Measurements from ENCODE around the gene PHF2.

PHF2 gene

DNA sequence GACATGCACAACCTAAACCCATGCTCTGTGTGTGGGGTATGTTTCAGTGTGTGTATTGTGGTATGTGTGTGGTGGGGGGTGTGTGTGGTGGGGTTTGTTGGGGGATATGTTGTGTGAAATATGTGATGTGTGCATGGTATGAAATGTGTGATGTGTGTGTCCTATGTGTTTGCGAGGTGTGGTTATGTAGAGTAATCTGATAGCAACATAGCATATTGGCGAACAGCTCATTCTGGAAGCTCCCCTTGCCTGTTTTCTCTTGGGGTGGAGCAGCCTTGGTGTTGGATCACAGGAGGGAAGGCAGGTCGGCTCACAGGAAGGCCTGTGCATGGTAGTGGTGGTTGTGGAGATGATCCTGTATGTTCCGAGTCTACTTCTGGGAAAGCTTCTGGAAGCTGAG lies 35.4 kb upstream of the PHF2 start:
- H3K4me3 ChIP-seq (ENCODE audit: low read length) = no peak overlapping the region
- TF ChIP-seq, protein P1, sequence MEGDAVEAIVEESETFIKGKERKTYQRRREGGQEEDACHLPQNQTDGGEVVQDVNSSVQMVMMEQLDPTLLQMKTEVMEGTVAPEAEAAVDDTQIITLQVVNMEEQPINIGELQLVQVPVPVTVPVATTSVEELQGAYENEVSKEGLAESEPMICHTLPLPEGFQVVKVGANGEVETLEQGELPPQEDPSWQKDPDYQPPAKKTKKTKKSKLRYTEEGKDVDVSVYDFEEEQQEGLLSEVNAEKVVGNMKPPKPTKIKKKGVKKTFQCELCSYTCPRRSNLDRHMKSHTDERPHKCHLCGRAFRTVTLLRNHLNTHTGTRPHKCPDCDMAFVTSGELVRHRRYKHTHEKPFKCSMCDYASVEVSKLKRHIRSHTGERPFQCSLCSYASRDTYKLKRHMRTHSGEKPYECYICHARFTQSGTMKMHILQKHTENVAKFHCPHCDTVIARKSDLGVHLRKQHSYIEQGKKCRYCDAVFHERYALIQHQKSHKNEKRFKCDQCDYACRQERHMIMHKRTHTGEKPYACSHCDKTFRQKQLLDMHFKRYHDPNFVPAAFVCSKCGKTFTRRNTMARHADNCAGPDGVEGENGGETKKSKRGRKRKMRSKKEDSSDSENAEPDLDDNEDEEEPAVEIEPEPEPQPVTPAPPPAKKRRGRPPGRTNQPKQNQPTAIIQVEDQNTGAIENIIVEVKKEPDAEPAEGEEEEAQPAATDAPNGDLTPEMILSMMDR (conservative IDR thresholded peaks at IDR 0.05; ENCODE audit: low read length) = no peak
- DNase-seq (ENCODE audit: low read depth) = no peak

DNA sequence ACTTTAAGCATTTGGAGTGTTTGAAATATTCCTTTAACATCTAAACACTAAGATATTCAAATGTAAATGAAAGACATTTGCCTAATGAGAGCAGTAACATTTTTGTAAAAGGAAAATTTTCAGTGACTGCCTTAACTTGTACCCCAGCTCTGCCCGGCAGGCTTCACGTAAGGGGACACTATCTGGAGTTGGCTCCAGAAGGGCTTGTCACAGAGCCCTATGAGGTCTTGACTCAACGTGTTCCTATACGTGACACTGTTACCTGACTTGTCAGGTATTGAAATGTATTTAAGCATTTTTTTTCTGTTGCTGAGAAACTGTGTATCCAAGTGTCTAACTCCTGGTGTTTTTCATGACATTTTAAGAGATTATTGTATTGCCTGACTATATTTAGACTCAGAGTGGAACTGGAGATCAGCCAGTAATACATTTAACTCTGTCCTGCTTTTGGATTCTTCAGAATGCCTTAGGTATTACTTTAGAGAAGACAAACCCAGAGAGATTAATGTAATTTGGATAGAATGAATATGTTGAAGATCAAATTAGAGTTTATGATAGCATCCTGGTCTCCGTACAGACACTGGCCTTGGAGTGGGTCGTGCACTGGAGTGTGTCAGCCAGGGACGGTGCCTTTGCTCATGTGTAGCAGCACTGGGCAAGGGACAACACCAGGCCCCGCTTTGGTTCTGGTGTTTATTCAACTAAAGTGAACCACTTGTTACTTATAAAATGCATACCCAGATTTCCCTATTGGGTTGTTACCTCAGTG lies 34.6 kb upstream of the PHF2 start:
- TF ChIP-seq, protein P1 (conservative IDR thresholded peaks at IDR 0.05; ENCODE audit: low read length) = no peak
- no peak for DNase-seq (ENCODE audit: low read depth)
- no peak overlapping the region for H3K4me3 ChIP-seq (ENCODE audit: low read length)

DNA sequence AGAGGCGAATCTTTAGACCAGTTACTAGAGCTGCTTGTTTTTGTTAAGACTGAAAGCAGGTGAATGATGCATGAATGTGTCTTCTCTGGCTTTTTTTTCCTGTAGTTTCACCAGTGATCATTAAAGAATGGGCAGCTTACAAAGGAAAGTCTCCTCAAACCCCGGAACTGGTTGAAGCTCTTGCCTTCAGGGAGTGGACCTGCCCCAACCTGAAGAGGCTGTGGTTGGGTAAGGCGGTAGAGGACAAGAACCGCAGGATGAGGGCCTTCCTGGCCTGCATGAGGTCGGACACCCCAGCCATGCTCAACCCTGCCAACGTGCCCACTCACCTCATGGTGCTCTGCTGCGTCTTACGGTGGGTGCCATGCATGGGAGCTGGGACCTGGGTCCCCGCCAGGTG lies 33.3 kb upstream of the PHF2 start:
- no peak for DNase-seq (ENCODE audit: low read depth)
- H3K4me3 ChIP-seq (ENCODE audit: low read length) = no peak overlapping the region
- TF ChIP-seq, protein P1 (conservative IDR thresholded peaks at IDR 0.05; ENCODE audit: low read length) = no peak

DNA sequence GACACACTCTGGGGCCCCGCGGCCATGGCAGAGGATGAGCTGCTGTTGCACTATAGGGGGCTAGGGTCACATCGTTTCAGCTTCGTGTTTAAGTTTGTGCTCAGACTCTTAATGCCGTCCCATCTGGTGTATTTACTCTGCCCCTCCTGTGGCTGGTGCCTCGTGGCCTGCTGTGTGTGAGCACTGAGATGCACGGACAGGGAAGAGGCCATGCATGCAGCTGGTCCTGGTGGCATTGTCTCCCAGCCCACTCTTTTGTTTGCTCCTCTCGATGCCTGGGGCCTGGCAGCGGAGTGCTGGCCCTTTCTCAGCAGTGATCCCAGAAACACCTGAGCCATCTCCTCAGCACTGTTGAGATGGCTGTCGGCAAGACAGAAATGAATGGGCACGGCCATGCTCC lies 30.0 kb upstream of the PHF2 start:
- DNase-seq (ENCODE audit: low read depth) = no peak
- H3K4me3 ChIP-seq (ENCODE audit: low read length) = no peak overlapping the region
- TF ChIP-seq, protein P1 (conservative IDR thresholded peaks at IDR 0.05; ENCODE audit: low read length) = no peak

DNA sequence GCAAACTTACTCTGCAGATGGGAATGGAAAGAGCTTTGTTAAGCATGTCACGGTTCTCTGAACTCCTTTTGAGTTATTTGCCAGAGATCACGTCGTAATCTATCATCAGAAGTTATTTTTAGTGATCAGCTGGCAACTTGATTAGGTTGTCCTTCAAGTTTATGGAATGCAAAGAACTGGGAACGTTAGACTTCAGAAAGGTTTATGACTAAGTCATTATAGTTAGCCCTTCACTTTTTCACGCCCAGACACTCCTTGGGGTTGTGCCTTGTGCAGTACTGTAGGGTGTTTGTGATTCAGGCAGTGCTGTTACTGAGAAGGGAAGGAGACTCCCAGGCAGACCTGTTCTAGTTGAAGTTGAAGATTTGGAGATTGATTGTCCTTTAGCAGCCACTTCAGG lies 26.8 kb upstream of the PHF2 start:
- H3K4me3 ChIP-seq (ENCODE audit: low read length) = no peak overlapping the region
- no peak for DNase-seq (ENCODE audit: low read depth)
- TF ChIP-seq, protein P1 (conservative IDR thresholded peaks at IDR 0.05; ENCODE audit: low read length) = no peak

DNA sequence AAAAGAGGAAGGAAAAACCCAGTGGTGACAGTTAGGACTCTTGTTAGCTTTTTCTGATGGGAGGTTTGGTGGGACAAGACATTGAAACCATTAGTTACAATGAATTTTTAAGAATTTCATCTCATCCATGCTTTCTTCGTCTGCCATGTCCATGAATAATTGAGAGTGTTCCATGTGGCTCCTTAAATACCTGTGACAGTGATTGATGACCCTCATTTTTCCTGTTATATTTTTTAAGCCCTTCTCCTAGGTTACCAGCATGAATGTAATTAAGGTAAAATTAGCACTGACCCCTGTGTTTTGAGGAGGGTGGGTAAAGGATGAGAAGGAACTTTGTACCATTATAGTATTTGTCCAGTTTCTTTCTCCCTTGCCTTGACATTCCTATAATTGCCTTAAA lies 23.5 kb upstream of the PHF2 start:
- H3K4me3 ChIP-seq (ENCODE audit: low read length) = no peak overlapping the region
- TF ChIP-seq, protein P1 (conservative IDR thresholded peaks at IDR 0.05; ENCODE audit: low read length) = no peak
- DNase-seq (ENCODE audit: low read depth) = no peak

DNA sequence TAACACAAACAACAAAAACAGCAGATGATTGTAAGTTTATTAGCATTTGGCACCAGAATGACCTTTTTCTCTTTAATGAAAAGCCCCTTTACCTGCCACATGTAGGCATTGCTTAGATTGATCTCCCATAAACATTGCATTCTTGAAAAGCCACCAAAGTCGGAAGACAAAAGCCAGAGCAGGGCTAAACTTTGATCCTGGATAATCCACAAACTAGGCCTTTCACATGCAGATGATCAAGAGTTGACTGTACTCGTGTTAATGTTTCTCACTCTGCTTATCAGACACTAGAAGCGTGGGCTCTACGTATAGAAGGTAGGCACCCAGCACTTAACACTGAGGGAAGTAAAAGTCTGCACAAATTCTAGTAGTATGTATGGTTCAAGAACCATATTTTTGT lies 21.0 kb upstream of the PHF2 start:
- TF ChIP-seq, protein P1 (conservative IDR thresholded peaks at IDR 0.05; ENCODE audit: low read length) = no peak
- DNase-seq (ENCODE audit: low read depth) = no peak
- H3K4me3 ChIP-seq (ENCODE audit: low read length) = no peak overlapping the region
